HepG2 (cell line): ENCODE data around the gene SMIM8. TPM values are rescaled to one million over a fixed set of nuclear protein-coding genes. Genes with fewer than 3 reads are reported as not detected.

Source experiments
- ATAC-seq: fragments of 200-7000 bp; cut with Tn5 transposase; 3 replicates; pipeline ENCODE4 v1.9.1; 2020; ENCODE audit warnings: mild to moderate bottlenecking, moderate library complexity
- BruUV-seq: library from RNA; stranded (reverse); fragments of 400-500 nt; replicated peaks from 2 replicates; lab custom pipeline; 2021; lab: Mats Ljungman, UMichigan
- CTCF ChIA-PET: fragments of 300-600 bp; formaldehyde crosslinking; extraction: SDS; loops from one replicate; lab custom pipeline; 2021; ENCODE audit warnings: low total read pairs, inconsistent platforms, low intra/inter-chr PET ratio; lab: Yijun Ruan, JAX
- POLR2A ChIA-PET: fragments of 350-600 bp; sonication (Branson Sonifier 250); formaldehyde crosslinking; loops from one replicate; lab custom pipeline; 2020; ENCODE audit warnings: antibody characterized with exemption, inconsistent platforms; lab: Yijun Ruan, JAX
- DNase-seq: peaks from one replicate; pipeline ENCODE4 v3.0.0-alpha.2; 2015; ENCODE audit warnings: low spot score
- FAIRE-seq: peaks from 3 replicates; lab custom pipeline; 2011; peaks lifted over from hg19 to GRCh38; lab: Jason Lieb, UNC
- H2AFZ ChIP-seq: one replicate; pipeline ENCODE4 v1.6.1; 2011; ENCODE audit warnings: low read length, inconsistent platforms
- H3K27ac ChIP-seq: fragments of 300-600 bp; 3 replicates; pipeline ENCODE4 v1.8.0; 2011; ENCODE audit warnings: mixed run types, mild to moderate bottlenecking, mixed read lengths, low read length, inconsistent platforms; ENCODE audit not compliant: insufficient read depth; ENCODE audit errors: extremely low read length
- H3K27me3 ChIP-seq, 2 experiments: fragments of 200-600 bp in 1 of 2; 2 replicates in 1 of 2; 3 replicates in 1 of 2; pipeline versions ENCODE4 v1.6.0 to v1.8.0; 2011; ENCODE audit warnings: low read length in 2 of 2, mild to moderate bottlenecking in 2 of 2, moderate library complexity in 2 of 2, inconsistent platforms in 1 of 2; ENCODE audit not compliant: insufficient read depth in 2 of 2, control insufficient read depth in 1 of 2
- H3K36me3 ChIP-seq, 2 experiments: fragments of 200-600 bp in 1 of 2; replicated peaks in 1 of 2; 2 replicates in 1 of 2; 3 replicates in 1 of 2; pipeline versions ENCODE4 v1.5.1 to v1.8.0; 2011; ENCODE audit warnings: low read length in 2 of 2, inconsistent platforms in 1 of 2; ENCODE audit not compliant: insufficient read depth in 2 of 2, control insufficient read depth in 1 of 2
- H3K4me1 ChIP-seq: 2 replicates; pipeline ENCODE4 v1.5.1; 2012; ENCODE audit warnings: low read length, inconsistent platforms; ENCODE audit not compliant: insufficient read depth
- H3K4me2 ChIP-seq: 2 replicates; pipeline ENCODE4 v1.6.0; 2011; ENCODE audit warnings: low read depth, low read length, inconsistent platforms
- H3K4me3 ChIP-seq, 3 experiments: fragments of 200-600 bp in 1 of 3; sonication (generic), shearing (Covaris generic) in 1 of 3; replicated peaks in 1 of 3; 2 replicates each; pipeline ENCODE4 v1.5.1; 2011 to 2016; ENCODE audit warnings: low read length in 3 of 3, inconsistent platforms in 2 of 3, low read depth in 2 of 3, mild to moderate bottlenecking in 2 of 3, control low read depth in 1 of 3, mixed read lengths in 1 of 3; ENCODE audit not compliant: insufficient read depth in 1 of 3
- H3K79me2 ChIP-seq: one replicate; pipeline ENCODE4 v1.6.1; 2011; ENCODE audit warnings: low read length, inconsistent platforms; ENCODE audit not compliant: insufficient read depth
- H3K9ac ChIP-seq: 2 replicates; pipeline ENCODE4 v1.6.0; 2011; ENCODE audit warnings: mild to moderate bottlenecking, low read depth, low read length, inconsistent platforms; ENCODE audit not compliant: insufficient read depth
- H3K9me3 ChIP-seq: 2 replicates; pipeline ENCODE4 v1.5.1; 2012; ENCODE audit warnings: mild to moderate bottlenecking, low read length
- H4K20me1 ChIP-seq: 2 replicates; pipeline ENCODE4 v1.6.0; 2011; ENCODE audit warnings: inconsistent platforms, mild to moderate bottlenecking, low read length, moderate library complexity; ENCODE audit not compliant: insufficient read depth
- BATF2 ChIP-seq: sonication (generic); formaldehyde crosslinking; IDR thresholded peaks from 2 replicates; pipeline ENCODE4 v1.8.0; 2022; ENCODE audit warnings: mild to moderate bottlenecking, missing genetic modification reagents, moderate library complexity
- DMAP1 ChIP-seq: IDR thresholded peaks from 2 replicates; pipeline ENCODE4 v1.6.1; 2016
- FOXA3 ChIP-seq: IDR thresholded peaks from 2 replicates; pipeline ENCODE4 v1.6.1; 2016; ENCODE audit warnings: missing genetic modification reagents, missing compliant biosample characterization
- PLRG1 ChIP-seq: fragments of 450-650 bp; conservative IDR thresholded peaks from 2 replicates; pipeline ENCODE4 v1.6.1; 2016
- REXO4 ChIP-seq: sonication (generic); formaldehyde crosslinking; IDR thresholded peaks from 2 replicates; pipeline ENCODE4 v1.8.0; 2022; ENCODE audit warnings: missing genetic modification reagents, mild to moderate bottlenecking, borderline replicate concordance
- SNAPC2 ChIP-seq: sonication (generic); formaldehyde crosslinking; IDR thresholded peaks from 2 replicates; pipeline ENCODE4 v1.8.1; 2022; ENCODE audit warnings: mild to moderate bottlenecking, missing genetic modification reagents
- SNAPC5 ChIP-seq: sonication (generic); formaldehyde crosslinking; IDR thresholded peaks from 2 replicates; pipeline ENCODE4 v1.8.1; 2023; ENCODE audit warnings: mild to moderate bottlenecking, missing genetic modification reagents, borderline replicate concordance
- THAP11 ChIP-seq: IDR thresholded peaks from 2 replicates; pipeline ENCODE4 v1.6.1; 2016; ENCODE audit warnings: missing biosample characterization, missing genetic modification reagents
- ZBTB46 ChIP-seq: sonication (generic); formaldehyde crosslinking; IDR thresholded peaks from 2 replicates; pipeline ENCODE4 v1.4.0; 2020; ENCODE audit warnings: mild to moderate bottlenecking, missing genetic modification reagents, borderline replicate concordance
- ZNF660 ChIP-seq: sonication (generic); formaldehyde crosslinking; IDR thresholded peaks from 2 replicates; pipeline ENCODE4 v1.5.1; 2020; ENCODE audit warnings: mild to moderate bottlenecking, low read depth, missing genetic modification reagents, borderline replicate concordance
- WGBS: methylation state at CpG from one replicate; pipeline ENCODE4 v1.1.6; 2017; ENCODE audit warnings: low lambda C conversion rate; 5-methylcytosine and 5-hydroxymethylcytosine counted together
- in situ Hi-C: cut with HindIII; loops from 2 replicates; pipeline ENCODE4 v1.10.0; 2017; ENCODE audit warnings: low pct_unique_long_range_greater_than_20kb; ENCODE audit not compliant: extremely low pct_ligation_motif_present
- intact Hi-C: fragments of 100-400 bp; cut with micrococcal nuclease; formaldehyde crosslinking; loops from one replicate; pipeline ENCODE4 v1.10.0; 2022; ENCODE audit not compliant: unreplicated experiment
- polyA plus RNA-seq, 8 experiments: library from polyadenylated mRNA; depleted of rRNA in 3 of 8; stranded (reverse) in 7 of 8; unstranded in 1 of 8; fragments of >200 nt; fragmentation: Illumina TruSeq in 4 of 8; extraction: Trizol in 4 of 8; gene quantifications; 2 replicates each; pipeline versions ENCODE4 v1.2.1 to v1.2.3, GENCODE V29; 2011 to 2016; ENCODE audit warnings: low read depth in 4 of 8, missing spikeins in 1 of 8, mixed read lengths in 1 of 8; ENCODE audit not compliant: insufficient read depth in 1 of 8
- total RNA-seq, 5 experiments: library from RNA; depleted of rRNA; stranded (reverse); fragments of >200 nt; fragmentation: Illumina TruSeq; extraction: Trizol; gene quantifications; 2 replicates each; pipeline ENCODE4 v1.2.3, GENCODE V29; 2016; ENCODE audit warnings: low read depth in 1 of 5
- TF ChIP-seq, protein P1 (sequence below): sonication (generic); formaldehyde crosslinking; IDR thresholded peaks from 2 replicates; pipeline ENCODE4 v1.5.1; 2020; ENCODE audit warnings: missing genetic modification reagents, mild to moderate bottlenecking, borderline replicate concordance
- TF ChIP-seq, protein P2 (sequence below): sonication (generic); formaldehyde crosslinking; IDR thresholded peaks from 2 replicates; pipeline ENCODE4 v1.4.0; 2020; ENCODE audit warnings: mild to moderate bottlenecking, missing genetic modification reagents
- TF ChIP-seq, protein P3 (sequence below): IDR thresholded peaks from 2 replicates; pipeline ENCODE4 v1.4.0; 2020; ENCODE audit warnings: mild to moderate bottlenecking, missing genetic modification reagents

The SMIM8 gene
- total and polyA plus RNA-seq, 2 of the 13 experiments (the other 11 are each of a cell fraction or from before 2014, with no cell fraction given) = 4.8 to 10.0 TPM

- TF ChIP-seq, protein P1, sequence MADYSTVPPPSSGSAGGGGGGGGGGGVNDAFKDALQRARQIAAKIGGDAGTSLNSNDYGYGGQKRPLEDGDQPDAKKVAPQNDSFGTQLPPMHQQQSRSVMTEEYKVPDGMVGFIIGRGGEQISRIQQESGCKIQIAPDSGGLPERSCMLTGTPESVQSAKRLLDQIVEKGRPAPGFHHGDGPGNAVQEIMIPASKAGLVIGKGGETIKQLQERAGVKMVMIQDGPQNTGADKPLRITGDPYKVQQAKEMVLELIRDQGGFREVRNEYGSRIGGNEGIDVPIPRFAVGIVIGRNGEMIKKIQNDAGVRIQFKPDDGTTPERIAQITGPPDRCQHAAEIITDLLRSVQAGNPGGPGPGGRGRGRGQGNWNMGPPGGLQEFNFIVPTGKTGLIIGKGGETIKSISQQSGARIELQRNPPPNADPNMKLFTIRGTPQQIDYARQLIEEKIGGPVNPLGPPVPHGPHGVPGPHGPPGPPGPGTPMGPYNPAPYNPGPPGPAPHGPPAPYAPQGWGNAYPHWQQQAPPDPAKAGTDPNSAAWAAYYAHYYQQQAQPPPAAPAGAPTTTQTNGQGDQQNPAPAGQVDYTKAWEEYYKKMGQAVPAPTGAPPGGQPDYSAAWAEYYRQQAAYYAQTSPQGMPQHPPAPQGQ = no peak
- TF ChIP-seq SNAPC5 = no peak
These were observed 43.9 kb downstream of the SMIM8 start (continued) for GRCh38 chr6:87366072-87366827.

DNA sequence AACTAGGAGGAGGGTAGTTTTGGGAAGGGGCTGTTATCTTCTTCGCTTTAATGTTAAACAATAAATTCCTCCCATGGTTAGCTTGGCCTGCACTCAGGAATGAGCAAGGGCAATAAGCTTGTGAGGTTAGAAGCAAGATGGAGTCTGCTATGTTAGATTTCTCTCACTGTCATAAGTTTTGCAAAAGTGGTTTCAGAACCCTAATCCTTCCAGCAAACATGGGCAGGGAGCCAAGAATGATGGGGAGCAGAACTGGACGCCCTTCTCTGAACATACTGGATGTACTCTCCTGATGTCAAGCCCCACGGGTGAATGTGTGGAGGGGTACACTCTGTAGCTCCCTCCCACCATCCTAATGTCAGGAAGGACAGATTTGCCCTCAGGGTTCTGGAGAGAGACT lies 44.5 kb downstream of the SMIM8 start:
- ATAC-seq (no peak), FAIRE-seq (no peak), DNase-seq (no peak)
- H3K4me1 ChIP-seq = no peaks in the 10 kb centered on the region
- H3K4me2 ChIP-seq = no peak overlapping the region
- 27% methylated on average over 3 of the region's 3 CpGs for WGBS
- no peak overlapping the region for H2AFZ ChIP-seq
- CTCF ChIA-PET = no interaction called here
- H3K36me3 ChIP-seq = no peaks in the 10 kb centered on the region
- no peaks in the 10 kb centered on the region for H3K27me3 ChIP-seq
- POLR2A ChIA-PET = no interaction called here
- H4K20me1 ChIP-seq = no peaks in the 10 kb centered on the region
- no TSS peak for BruUV-seq
- H3K9me3 ChIP-seq = no peaks in the 10 kb centered on the region; the same call in 1 of the 2 replicates
- no peak overlapping the region for H3K9ac ChIP-seq
- no peak overlapping the region for H3K4me3 ChIP-seq
- H3K79me2 ChIP-seq = no peaks in the 10 kb centered on the region
- intact Hi-C loops (no loop called here), in situ Hi-C loops (no loop called here)
- no peak overlapping the region for H3K27ac ChIP-seq
- TF ChIP-seq, protein P2, sequence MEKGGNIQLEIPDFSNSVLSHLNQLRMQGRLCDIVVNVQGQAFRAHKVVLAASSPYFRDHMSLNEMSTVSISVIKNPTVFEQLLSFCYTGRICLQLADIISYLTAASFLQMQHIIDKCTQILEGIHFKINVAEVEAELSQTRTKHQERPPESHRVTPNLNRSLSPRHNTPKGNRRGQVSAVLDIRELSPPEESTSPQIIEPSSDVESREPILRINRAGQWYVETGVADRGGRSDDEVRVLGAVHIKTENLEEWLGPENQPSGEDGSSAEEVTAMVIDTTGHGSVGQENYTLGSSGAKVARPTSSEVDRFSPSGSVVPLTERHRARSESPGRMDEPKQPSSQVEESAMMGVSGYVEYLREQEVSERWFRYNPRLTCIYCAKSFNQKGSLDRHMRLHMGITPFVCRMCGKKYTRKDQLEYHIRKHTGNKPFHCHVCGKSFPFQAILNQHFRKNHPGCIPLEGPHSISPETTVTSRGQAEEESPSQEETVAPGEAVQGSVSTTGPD (CRISPR knock-in tag) = no peak
- no peak for TF ChIP-seq THAP11 (CRISPR knock-in tag)
- no peak for TF ChIP-seq SNAPC2 (CRISPR knock-in tag)
- TF ChIP-seq BATF2 (CRISPR knock-in tag) = no peak
- no peak for TF ChIP-seq REXO4 (CRISPR knock-in tag)
- no peak for TF ChIP-seq FOXA3 (CRISPR knock-in tag)
- no peak for TF ChIP-seq PLRG1
- TF ChIP-seq ZBTB46 (CRISPR knock-in tag) = no peak
- no peak for TF ChIP-seq ZNF660
- TF ChIP-seq DMAP1 (CRISPR knock-in tag) = no peak
- TF ChIP-seq, protein P3, sequence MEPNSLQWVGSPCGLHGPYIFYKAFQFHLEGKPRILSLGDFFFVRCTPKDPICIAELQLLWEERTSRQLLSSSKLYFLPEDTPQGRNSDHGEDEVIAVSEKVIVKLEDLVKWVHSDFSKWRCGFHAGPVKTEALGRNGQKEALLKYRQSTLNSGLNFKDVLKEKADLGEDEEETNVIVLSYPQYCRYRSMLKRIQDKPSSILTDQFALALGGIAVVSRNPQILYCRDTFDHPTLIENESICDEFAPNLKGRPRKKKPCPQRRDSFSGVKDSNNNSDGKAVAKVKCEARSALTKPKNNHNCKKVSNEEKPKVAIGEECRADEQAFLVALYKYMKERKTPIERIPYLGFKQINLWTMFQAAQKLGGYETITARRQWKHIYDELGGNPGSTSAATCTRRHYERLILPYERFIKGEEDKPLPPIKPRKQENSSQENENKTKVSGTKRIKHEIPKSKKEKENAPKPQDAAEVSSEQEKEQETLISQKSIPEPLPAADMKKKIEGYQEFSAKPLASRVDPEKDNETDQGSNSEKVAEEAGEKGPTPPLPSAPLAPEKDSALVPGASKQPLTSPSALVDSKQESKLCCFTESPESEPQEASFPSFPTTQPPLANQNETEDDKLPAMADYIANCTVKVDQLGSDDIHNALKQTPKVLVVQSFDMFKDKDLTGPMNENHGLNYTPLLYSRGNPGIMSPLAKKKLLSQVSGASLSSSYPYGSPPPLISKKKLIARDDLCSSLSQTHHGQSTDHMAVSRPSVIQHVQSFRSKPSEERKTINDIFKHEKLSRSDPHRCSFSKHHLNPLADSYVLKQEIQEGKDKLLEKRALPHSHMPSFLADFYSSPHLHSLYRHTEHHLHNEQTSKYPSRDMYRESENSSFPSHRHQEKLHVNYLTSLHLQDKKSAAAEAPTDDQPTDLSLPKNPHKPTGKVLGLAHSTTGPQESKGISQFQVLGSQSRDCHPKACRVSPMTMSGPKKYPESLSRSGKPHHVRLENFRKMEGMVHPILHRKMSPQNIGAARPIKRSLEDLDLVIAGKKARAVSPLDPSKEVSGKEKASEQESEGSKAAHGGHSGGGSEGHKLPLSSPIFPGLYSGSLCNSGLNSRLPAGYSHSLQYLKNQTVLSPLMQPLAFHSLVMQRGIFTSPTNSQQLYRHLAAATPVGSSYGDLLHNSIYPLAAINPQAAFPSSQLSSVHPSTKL = no peak
